Measurements from ENCODE around the gene SNAPC4.

The SNAPC4 gene, protein sequence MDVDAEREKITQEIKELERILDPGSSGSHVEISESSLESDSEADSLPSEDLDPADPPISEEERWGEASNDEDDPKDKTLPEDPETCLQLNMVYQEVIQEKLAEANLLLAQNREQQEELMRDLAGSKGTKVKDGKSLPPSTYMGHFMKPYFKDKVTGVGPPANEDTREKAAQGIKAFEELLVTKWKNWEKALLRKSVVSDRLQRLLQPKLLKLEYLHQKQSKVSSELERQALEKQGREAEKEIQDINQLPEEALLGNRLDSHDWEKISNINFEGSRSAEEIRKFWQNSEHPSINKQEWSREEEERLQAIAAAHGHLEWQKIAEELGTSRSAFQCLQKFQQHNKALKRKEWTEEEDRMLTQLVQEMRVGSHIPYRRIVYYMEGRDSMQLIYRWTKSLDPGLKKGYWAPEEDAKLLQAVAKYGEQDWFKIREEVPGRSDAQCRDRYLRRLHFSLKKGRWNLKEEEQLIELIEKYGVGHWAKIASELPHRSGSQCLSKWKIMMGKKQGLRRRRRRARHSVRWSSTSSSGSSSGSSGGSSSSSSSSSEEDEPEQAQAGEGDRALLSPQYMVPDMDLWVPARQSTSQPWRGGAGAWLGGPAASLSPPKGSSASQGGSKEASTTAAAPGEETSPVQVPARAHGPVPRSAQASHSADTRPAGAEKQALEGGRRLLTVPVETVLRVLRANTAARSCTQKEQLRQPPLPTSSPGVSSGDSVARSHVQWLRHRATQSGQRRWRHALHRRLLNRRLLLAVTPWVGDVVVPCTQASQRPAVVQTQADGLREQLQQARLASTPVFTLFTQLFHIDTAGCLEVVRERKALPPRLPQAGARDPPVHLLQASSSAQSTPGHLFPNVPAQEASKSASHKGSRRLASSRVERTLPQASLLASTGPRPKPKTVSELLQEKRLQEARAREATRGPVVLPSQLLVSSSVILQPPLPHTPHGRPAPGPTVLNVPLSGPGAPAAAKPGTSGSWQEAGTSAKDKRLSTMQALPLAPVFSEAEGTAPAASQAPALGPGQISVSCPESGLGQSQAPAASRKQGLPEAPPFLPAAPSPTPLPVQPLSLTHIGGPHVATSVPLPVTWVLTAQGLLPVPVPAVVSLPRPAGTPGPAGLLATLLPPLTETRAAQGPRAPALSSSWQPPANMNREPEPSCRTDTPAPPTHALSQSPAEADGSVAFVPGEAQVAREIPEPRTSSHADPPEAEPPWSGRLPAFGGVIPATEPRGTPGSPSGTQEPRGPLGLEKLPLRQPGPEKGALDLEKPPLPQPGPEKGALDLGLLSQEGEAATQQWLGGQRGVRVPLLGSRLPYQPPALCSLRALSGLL (N-terminal part only)

DNA sequence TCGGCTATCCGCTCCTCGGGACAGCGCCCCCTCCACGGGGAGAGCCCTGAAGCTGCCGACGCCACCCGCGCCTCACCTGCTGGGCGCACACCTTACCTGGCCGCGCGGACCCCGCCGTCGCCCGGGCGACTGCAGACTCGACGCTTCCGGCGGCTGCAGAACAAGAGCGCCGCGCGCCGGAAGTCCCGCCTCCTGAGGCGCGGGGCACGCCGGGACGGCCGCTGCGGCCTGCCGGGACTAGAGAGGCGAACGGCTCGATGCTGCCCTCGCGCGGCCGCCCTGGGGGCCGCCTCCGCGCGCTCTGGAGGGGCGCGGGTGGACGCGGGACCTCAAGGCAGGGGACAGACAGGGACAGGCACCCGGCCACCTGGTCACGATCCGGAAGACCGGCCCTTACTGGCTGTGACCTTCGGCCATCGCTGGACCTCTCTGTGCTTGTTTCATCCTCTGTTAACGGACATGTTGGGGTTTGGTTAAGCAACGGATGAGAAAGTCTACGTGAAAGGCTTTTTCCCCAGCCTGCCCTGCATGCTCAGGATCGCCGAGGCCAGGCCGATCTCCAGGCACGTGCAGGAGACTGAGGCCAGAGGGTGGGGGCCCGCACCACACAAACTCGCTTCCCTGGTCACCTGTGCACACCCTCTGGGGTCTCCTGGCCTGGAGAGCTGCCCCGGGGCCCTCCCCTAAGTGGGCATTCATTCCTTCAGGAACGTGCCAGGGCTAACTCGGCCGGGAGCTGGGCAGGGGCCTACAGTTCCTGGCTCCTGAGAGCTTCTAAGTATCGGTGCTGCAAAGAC, at the start of gene SNAPC4:
Gene SNAPC4 (minus strand): TSS at position 133 of the 797 bp plus-strand sequence. CDS start 1,742 bp downstream, outside the sequence.
- DNase-seq: peak; percentile 81

DNA sequence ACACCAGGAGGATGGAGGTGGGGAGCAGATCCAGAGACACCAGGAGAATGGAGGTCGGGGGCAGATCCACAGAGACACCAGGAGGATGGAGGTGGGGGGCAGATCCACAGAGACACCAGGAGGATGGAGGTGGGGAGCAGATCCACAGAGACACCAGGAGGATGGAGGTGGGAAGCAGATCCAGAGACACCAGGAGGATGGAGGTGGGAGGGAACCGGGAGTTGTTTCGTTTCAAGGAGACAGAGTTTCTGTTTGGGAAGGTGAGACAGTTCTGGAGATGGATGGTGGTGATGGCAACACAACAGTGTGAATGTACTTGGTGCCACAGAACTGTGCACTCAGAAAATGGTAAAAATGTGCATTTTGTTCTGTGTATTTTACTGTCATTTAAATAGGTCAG, 48.7 kb upstream of the SNAPC4 start:
- no peak for DNase-seq

DNA sequence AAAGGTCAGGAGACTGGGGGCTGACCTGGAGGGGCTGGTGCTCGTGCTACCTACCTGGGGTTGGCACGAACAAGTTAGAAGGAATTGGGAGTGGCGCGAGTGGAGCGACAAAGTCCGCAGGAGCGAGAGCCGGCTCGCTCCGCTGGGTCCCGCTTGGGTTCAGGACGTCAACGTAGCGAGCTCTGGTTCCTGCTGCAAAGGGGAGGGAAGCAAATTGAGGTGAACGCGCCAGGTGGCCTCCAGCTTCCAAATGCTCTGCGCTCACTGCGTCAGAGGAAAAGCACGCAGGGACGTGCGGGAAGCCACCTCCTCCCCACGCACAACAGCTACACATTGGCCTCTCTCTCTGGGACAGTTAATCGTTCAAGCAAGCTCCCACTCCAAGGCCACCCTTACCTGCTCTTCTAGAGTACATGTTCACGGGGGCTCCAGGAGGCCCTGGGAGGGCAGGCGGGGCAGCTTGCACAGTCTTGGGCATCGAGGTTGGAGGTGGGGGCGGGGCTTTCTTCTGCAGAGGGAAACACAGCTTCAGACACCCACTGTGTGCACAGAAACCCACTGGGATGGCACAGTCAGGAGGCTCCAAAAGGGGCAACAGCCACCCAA, 47.3 kb upstream of the SNAPC4 start:
- DNase-seq: no peak

DNA sequence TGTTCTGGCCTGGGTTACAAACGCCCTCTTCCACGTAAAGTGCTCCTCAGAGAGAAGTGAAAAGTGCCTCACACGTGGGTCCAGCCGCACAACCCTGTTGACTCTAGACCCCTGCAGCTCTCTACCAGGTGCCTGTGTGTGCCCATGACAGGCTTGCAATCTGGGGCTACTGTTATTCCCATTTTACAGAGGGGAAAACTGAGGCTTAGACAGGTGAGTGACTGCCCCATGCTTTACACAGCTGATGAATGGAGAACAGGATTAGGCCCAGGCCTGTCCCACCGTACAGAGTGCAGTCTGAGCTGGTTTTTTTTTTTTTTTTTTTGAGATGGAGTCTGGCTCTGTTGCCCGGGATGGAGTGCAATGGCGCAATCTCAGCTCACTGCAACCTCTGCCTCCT, 45.8 kb upstream of the SNAPC4 start:
- no peak for DNase-seq

DNA sequence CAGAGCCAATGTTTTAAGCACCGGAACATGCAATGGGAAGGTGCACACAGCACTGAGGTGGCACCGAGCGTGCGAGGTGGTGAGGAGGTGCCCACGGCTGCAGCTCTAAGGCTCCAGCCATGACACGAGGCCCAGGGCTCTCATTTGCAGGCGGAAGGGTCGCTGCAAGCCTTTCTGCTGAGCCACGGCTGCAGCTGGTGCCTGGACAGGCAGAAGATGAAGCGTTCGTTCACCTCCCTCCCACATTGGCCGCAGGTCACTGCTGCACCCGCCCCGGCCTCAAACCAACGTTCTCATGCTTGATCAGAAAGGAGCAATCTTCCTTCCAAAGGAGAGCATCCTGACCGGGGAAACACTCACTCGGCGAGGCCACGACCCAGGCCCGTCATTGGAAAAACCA, 44.1 kb upstream of the SNAPC4 start:
- no peak for DNase-seq

DNA sequence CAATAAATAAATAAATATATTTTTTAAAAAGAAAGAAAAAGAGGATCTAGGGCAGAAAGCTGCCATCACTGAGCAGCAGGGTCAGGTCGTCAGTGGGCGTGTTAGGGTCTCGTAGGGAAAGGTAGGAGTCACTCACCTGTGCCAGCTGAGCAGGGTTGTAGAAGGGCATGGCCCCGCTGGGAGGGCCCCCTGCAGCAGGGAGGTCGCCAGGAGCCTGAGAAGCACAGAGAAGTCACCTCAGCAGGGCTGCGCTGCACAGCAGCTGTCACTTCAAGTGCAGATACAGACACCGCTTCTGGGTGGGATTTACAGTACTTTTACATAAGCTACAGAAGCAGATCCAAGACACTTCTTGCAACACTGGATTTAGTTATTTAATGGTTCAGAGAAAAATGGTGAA, 43.7 kb upstream of the SNAPC4 start:
- DNase-seq: no peak

DNA sequence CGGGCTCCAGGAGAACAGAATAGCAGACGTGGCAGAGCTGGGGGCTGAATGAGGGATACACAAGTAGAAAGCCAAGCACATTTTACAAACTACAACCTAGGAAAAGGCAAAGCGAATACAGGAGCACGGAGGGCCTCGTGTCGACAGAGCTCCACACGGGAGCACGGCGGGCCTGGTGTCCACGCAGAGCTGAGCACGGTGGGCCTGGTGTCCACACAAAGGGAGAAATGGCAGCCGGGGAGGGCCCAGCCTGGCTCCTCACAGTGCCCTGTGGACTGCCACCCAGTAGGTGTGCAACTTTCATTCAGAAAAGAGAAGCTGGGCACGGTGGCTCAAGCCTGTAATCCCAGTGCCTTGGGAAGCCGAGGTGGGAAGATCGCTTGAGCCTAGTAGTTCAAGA, 43.1 kb upstream of the SNAPC4 start:
- no peak for DNase-seq

DNA sequence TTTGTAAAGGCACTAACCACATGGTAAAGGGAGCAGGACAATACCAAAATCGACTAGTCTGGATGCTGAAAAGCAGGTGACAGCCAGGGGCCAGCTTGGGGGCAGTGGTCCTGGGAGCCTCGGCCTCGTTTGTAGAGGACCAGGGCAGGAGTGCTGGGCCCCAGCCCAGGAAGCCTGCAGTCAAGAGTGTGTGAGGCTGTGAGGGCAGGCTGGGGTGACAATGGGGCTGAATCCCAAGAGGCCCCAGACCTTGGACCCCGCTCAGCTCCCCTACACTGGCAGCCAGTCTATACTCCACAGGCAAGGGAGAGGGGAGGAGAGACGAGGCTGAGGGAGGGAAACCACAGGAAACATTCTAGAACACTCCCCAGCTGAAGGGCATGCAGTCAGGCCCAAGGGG, 42.3 kb upstream of the SNAPC4 start:
- no peak for DNase-seq

DNA sequence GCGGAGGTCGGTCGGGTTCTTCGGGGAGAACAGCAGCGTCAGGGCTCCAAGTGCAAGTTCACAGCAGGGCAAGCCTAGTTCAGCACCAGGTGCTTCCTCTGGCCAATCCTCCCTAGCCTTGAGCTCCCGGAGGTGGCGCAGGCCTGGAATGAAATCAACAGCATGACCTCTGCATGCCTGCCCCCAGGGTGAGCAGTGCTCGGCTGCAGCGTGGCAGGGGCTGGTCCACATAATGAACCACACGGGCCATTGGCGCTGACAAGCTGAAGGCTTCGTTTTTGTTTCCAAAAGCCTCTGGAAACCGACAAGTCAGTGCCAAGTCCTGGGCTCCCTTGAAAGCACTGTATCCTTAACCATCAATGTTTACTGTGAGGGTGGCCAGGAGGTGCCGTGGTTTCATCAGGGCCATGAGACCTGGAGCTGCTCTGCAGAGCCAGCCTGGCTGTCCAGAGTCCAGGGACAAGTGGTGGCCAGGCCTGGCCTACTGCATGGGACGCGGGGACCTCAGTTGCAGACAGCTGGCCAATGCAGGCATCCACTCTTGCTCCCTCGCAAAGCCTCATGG, 41.8 kb upstream of the SNAPC4 start:
- DNase-seq: no peak

DNA sequence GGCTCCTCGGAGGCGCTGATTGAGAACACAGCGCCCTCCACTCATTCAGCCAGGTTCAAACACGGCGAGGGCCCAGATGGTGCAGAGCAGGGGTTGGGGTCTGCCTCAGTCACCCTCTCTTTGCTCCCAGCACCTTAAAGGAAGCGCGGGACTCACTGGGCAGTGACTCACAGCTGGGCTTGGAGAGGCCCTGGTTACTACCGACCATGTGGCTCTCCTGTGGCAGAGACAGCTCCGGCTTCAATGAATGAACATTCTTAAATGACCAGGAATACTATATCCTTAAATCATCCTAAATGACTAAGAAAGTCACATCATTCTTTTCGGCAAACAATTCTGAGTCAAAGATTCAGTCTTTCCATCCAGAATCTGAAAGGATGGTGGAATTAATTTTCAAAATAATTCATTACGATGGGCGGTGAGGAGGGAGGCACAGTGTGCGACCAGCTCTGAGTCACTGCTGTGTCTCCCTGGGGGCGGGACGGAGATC, 41.3 kb upstream of the SNAPC4 start:
- DNase-seq: no peak

DNA sequence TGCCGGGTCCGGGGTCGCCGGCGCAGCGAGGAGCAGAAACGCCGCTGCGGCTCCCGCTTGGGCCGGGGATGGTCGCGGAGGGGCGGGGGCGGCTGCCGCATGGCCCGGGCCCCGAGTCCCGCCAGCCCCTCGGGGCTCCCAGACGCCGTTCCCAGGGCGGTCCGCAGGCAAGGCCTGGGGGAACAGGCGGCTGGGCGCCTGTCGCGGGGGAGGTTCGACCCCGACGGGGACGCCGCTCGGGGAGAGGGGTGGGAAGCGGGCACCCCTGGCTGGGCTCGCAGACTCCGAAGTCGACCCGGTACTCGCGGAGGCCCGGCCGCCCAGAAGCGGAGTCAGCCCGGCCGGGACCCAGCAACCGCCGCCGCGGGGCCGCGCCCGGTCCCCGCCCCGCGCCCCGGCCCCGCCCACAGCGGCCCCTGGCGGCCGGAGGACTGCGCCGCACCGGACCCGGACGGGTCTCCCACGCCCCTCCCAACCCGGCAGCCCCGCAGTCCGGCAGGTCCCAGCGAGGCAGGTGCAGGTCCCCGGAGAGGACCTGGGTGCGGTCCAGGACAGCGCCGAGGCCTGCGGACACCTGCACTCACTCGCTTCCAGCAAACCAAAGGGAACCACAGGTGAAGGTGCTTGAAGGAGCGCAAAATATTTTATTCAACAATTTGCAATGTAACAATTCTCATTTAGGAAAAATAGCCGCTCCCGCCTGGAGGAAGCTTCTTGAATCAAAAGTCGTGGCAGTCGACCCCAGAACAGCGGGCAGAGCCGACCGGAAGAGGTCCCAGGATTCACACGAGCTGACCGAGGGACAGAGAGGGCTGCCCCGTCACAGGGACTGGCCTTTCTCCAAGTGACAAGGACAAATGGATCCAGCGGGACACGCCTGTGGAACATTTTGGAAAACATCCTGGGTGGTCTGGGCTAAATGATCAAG, 39.8 kb upstream of the SNAPC4 start, which contains the start of gene INPP5E:
Gene INPP5E (minus strand): TSS at position 365 of the 928 bp plus-strand sequence. CDS start 426 bp downstream, outside the sequence.
- DNase-seq: peak; percentile 37

DNA sequence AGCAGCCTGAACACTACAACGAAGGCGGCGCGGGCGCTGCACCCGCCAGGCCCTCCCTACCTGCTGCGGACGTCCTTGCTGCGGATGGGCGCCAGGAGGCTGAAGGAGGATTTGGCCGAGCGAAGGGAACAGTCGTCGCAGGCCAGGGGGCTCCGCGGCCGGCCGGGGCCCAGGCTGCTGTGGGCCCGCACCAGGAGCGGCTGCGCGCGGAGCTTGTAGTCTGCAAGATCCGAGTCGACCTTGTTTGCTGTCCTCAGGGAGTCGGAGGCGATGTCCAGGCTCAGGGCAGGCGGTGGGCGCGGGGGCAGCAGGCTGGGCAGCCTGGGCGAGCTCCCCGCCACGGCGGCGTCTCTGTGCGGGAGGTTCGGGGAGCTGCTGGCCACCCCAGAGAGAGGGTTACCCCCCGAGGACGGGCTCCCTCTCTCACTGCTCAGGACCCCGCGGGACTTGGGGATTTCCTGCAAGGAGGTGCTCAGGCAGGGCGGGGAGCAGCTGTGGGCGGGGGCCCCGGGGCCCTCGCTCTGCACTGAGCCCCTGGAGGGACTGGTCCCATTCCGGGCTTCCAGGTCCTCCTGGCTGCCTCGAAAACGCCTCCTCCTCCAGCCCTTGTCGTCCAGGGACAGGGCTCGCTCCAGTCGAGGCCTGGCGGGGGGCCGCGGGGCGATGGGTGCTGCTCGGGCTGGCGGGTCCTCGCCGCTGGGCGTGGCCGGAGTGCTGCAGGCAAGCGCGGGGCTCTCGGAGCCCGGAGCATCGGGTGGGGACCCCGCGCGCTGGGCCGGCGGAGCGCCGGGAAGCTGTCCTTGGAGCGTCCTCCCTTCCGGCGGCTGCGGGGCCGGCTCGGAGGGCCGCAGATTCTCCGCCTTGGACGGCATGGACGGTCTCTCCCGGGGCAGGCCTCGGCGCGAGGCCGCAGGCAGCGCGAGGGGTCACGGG, 38.8 kb upstream of the SNAPC4 start:
- peak; percentile 4 for DNase-seq

DNA sequence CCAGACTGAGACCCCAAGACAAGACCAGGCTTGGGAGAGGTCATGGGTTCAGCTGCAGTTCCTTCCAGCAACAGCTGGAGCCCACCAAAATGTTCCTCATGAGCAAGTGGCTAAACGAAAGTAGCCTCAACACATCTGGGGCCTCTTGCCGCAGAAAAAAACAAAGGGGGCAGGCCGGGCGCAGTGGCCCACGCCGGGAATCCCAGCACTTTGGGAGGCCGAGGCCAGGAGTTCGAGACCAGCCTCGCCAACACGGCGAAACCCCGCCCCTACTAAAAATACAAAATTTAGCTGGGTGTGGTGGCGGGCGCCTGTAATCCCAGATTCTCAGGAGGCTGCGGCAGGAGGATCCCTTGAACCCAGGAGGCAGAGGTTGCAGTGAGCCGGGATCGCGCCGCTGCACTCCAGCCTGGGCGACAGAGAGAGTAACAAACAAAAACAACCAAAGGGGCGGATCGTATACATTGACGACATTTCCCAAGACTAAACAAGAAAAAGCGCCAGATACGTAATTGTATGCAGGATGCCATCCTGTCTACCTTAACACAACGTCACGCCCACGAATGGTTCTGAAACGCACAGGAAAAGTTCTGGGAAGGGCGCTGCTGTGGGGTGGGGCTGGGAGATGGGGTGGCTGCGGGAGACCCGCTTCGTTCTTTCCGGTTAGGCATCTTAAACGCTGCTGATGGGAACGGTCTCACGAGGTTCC, 38.0 kb upstream of the SNAPC4 start:
- no peak for DNase-seq

DNA sequence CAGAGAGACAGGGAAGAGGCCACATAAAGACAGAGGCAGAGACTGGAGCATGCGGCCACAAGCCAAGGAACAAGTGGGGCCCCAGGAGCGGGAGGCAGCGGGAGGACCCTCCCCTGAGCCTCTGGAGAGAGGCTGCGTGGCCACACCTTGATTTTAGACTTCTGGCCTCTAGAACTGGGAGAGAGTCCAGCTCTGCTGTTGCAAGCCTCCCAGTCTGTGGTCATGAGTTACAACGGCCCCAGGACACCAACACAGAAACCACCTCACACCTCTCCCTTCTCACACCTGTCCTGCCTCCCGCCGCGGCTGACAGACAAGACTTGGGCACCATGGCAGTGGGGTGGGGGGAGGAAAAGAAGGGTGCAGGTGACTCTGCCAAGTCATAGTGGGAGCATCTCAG, 37.5 kb upstream of the SNAPC4 start:
- no peak for DNase-seq

DNA sequence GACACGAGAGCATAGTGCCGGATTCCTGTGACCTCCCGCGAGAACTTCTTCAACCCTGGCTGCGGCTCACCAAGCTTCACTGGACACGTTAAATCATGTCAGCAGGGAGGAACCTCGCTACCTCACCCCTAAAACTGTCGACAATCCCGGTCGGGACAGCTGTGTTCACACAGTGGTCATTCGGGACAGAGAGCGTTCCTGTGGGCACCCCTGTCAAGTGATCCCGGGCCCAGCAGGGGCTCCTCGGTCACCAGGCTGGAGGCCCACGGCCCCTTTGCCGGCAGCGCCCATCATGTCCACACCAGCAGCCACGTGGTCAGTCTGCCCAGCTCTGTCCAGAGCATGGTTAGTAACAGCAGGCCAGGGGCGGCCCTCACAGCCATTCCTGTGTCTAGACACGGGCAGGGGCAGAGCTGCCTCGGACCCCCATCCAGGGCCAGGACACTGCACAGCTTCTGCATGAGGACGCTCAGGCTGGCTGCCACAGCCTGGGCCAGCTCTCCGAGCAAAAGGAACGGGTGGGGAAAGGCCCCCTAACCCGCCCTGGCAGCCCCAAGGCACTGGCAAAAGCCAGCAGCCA, 36.2 kb upstream of the SNAPC4 start:
- no peak for DNase-seq

DNA sequence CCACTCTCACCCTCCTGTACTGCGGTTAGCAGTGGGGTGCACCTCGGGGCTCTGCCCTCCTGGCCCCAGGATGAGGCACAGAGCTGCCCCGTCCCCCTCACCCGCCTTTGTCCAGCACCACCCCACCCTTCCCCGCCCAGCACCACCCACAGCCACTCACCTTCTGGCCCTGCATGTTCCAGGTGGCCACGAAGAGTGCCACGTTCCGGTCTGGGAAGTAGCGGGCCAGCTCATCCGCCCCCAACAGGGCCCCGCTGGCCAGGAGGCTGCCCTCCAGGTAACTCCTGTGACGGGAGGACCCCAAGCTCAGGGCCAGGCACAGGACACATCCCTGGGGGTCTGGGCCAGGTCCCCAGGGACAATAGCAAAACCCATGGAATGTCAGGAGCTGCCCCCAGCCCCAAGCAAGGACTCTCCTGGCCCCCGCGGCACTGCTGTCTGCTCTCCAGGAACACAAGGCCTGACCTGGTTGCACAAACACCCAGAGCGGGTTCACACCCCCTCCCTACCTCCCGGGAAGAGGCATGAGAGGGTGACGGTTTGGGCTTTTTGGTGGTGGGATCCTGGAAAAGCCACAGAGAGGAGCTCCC, 34.7 kb upstream of the SNAPC4 start:
- no peak for DNase-seq

DNA sequence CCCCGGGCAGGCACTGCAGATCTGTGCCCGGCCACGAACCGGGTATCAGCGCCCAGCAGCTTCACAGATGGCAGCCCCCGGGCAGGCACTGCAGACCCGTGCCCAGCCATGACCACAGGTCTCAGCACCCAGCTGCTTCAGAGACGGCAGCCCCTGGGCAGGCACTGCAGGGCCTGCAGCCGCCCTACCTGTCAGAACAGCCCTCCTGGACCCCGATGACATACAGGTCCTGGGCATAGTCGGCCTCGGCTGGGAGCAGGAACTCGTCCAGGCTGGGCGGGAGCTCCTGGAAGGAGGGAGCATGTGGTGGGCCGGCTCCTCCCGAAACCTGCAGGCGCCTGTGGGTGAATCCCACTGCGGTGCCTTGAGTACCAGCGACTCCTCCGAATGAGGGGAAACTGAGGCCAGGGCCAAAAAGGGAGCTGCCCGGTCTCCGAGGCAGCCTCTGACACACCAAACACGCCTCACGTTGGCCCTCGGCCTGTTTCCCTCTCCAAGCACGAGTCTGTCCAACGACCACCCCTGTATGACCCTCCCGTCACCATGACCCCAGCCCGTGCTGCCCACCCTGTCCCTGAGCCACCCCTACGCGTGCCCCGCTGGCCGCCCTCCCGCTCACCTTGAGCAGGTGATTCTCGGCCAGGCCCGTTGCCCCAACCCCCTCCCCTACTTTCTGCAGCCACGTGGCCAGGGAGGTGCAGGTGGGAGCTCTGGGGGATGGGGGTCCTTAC, 34.0 kb upstream of the SNAPC4 start:
- no peak for DNase-seq

Measured in DMS79 treated with DMSO at 0.1 percent for 48 hours (cell line).